Tibial nerve (tissue), 4 donors: ENCODE data around the gene LCMT1.

ENCODE experiments used
- EP300 ChIP-seq, 2 donors: sonication (generic); formaldehyde crosslinking; IDR thresholded peaks; one replicate each; pipeline ENCODE4 v1.6.1; 2017; ENCODE audit warnings: antibody characterized with exemption in 2 of 2, mild to moderate bottlenecking in 1 of 2
- POLR2A ChIP-seq, 2 donors: fragments of 450-650 bp; IDR thresholded peaks; one replicate each; pipeline ENCODE4 v1.6.1; 2017; ENCODE audit warnings: antibody characterized with exemption in 2 of 2, mild to moderate bottlenecking in 2 of 2, moderate library complexity in 2 of 2
- TF ChIP-seq, protein P1 (sequence below), 5 experiments: fragments of 200-600 bp in 3 of 5; fragments of 450-650 bp in 2 of 5; sonication (generic) in 3 of 5; IDR thresholded peaks; one replicate each; pipeline ENCODE4 v1.5.1; 2016 to 2019; ENCODE audit warnings: antibody characterized with exemption in 5 of 5, mild to moderate bottlenecking in 3 of 5, moderate library complexity in 2 of 5

- TF ChIP-seq POLR2A (IDR thresholded peaks at IDR 0.05): no peak
- TF ChIP-seq, protein P1, sequence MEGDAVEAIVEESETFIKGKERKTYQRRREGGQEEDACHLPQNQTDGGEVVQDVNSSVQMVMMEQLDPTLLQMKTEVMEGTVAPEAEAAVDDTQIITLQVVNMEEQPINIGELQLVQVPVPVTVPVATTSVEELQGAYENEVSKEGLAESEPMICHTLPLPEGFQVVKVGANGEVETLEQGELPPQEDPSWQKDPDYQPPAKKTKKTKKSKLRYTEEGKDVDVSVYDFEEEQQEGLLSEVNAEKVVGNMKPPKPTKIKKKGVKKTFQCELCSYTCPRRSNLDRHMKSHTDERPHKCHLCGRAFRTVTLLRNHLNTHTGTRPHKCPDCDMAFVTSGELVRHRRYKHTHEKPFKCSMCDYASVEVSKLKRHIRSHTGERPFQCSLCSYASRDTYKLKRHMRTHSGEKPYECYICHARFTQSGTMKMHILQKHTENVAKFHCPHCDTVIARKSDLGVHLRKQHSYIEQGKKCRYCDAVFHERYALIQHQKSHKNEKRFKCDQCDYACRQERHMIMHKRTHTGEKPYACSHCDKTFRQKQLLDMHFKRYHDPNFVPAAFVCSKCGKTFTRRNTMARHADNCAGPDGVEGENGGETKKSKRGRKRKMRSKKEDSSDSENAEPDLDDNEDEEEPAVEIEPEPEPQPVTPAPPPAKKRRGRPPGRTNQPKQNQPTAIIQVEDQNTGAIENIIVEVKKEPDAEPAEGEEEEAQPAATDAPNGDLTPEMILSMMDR (IDR thresholded peaks at IDR 0.05): no peak
- TF ChIP-seq EP300 (IDR thresholded peaks at IDR 0.05): no peak
These were observed 10.5 kb downstream of the LCMT1 start for GRCh38 chr16:25121824-25122600.
